SK-N-MC (cell line): ENCODE measurements around the gene RIOX2.

Experiments
- EZH2 ChIP-seq: fragments of 200-600 bp; sonication (generic); IDR thresholded peaks from one replicate; pipeline ENCODE4 v1.6.1; 2017; ENCODE audit warnings: antibody characterized with exemption
- POLR2AphosphoS5 ChIP-seq: IDR thresholded peaks from 2 replicates; pipeline ENCODE4 v1.6.1; 2012; ENCODE audit warnings: mild to moderate bottlenecking, low read depth, low read length, borderline replicate concordance

GRCh38 chr3:97916576-97916975 lies 55.7 kb downstream of the RIOX2 start:
- TF ChIP-seq EZH2 (no peak), POLR2AphosphoS5 (no peak)
